Measurements from ENCODE around the gene CDT1. TPM values are rescaled to one million over a fixed set of nuclear protein-coding genes. Genes with fewer than 3 reads are reported as not detected.

CDT1 gene
- total RNA-seq, 1 donor from 2014 or later, result 16.2 TPM

DNA sequence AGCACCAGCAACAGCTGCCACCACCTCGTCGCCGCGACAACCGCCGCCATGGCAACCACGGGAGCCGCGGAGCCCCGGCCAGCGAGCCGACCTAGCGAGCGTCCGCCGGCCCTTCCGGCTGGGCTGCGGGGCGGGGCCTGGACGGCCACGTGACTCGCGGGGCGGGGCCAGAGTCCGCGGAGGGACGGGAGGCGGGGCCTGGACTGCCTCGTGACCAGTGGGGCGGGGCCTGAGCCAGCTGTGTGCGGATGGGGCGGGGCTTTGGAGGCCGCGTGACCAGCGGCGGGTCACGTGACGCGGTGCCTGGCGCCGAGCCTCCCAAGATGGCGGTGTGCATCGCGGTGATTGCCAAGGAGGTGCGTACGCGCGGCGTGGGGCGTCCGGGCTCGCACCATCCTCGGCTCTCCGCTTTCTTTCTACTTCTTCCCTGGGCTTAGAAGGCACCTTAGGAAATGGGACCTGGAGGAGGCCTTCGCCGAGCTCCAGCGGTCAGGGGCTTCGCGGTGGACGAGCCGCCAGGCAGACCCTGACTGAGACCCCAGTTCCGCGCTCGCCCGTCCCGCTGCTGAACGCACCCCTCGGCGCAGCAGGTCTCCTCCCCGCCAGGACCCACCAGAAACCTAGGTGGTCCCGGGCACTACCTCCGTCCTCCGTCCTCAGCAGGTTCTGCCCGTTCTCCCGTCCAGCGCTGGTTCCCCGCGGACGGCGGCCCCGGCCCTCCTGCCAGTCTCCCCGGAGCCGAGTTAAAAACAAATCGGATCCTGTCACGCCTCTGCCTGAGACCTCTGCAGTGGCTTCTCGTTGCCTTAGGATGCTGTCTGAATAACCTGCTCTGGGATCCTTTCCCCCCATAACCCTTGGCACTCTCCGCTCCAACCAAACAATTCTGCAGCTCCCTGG lies 53.5 kb downstream of the CDT1 start, which contains the start of the genes GALNS and TRAPPC2L:
TSS of gene GALNS (minus strand) at position 120 of the 900 bp plus-strand sequence. CDS start at position 50, 70 bp downstream.
TSS of gene TRAPPC2L (plus strand) at position 300 of the 900 bp plus-strand sequence. CDS start at position 324, 24 bp downstream.
- H3K36me3 Mint-ChIP-seq (ENCODE audit: low read depth, unreplicated experiment), result peaks cover 11% of the 10 kb centered on the region
- DNase-seq (ENCODE audit: low spot score), result peak; percentile 100
- TF ChIP-seq, protein P1, sequence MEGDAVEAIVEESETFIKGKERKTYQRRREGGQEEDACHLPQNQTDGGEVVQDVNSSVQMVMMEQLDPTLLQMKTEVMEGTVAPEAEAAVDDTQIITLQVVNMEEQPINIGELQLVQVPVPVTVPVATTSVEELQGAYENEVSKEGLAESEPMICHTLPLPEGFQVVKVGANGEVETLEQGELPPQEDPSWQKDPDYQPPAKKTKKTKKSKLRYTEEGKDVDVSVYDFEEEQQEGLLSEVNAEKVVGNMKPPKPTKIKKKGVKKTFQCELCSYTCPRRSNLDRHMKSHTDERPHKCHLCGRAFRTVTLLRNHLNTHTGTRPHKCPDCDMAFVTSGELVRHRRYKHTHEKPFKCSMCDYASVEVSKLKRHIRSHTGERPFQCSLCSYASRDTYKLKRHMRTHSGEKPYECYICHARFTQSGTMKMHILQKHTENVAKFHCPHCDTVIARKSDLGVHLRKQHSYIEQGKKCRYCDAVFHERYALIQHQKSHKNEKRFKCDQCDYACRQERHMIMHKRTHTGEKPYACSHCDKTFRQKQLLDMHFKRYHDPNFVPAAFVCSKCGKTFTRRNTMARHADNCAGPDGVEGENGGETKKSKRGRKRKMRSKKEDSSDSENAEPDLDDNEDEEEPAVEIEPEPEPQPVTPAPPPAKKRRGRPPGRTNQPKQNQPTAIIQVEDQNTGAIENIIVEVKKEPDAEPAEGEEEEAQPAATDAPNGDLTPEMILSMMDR (IDR thresholded peaks at IDR 0.05; ENCODE audit: unreplicated experiment), result peak; percentile 22
- H3K4me1 Mint-ChIP-seq (ENCODE audit: unreplicated experiment), result peaks cover 9% of the 10 kb centered on the region
- H3K4me3 Mint-ChIP-seq (ENCODE audit: unreplicated experiment), result peak within 1 kb of the TSS; percentile 100
- peak within 1 kb of the TSS; percentile 90 for H3K27ac Mint-ChIP-seq (ENCODE audit: unreplicated experiment)
- peaks cover 10% of the 10 kb centered on the region for H3K27me3 Mint-ChIP-seq (ENCODE audit: unreplicated experiment)
- H3K9me3 Mint-ChIP-seq (ENCODE audit: unreplicated experiment), result no peaks in the 10 kb centered on the region

DNA sequence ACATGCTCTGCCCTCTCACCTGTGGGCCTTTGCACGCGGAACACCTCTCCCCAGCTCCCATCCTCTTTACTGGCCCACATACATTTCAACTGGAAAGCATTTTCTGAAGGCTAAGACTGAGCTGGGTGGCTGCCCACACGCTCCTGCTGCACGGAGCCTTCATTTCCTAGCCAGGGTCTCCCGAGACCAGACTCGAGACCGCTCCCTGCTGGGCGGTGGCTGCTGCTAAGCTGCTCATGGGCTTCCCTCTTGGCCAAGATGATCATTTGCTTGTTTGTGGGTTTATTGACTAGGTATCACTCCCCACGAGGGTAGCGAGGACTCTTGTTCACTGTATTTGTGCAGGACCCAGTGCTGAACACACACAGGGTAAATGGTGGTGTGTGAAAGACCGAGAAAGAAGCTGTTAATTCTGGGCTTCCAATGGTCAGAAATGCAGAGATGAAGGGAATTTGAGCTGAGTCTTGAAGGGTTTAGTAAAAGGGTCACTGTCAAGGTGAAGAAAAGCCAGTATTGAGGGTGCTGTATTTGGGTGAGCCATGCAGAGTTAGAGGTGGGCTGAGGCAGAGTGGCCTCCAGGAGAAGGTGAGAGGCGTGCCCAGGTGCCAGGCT lies 54.2 kb downstream of the CDT1 start:
- H3K4me3 Mint-ChIP-seq (ENCODE audit: unreplicated experiment), result peak overlapping the region; percentile 100
- peaks cover 5% of the 10 kb centered on the region for H3K36me3 Mint-ChIP-seq (ENCODE audit: low read depth, unreplicated experiment)
- TF ChIP-seq, protein P1 (IDR thresholded peaks at IDR 0.05; ENCODE audit: unreplicated experiment), result peak; percentile 19
- H3K27me3 Mint-ChIP-seq (ENCODE audit: unreplicated experiment), result peaks cover 12% of the 10 kb centered on the region
- DNase-seq (ENCODE audit: low spot score), result peak; percentile 82
- H3K9me3 Mint-ChIP-seq (ENCODE audit: unreplicated experiment), result no peaks in the 10 kb centered on the region
- H3K27ac Mint-ChIP-seq (ENCODE audit: unreplicated experiment), result peak overlapping the region; percentile 90
- H3K4me1 Mint-ChIP-seq (ENCODE audit: unreplicated experiment), result peaks cover 9% of the 10 kb centered on the region

Other genes starting within 250 kb of the CDT1 start
- 49.3 TPM for gene ZC3H18, start 233.4 kb upstream of the CDT1 start, total RNA-seq (ENCODE audit: unreplicated experiment)
- 0.26 TPM for gene IL17C, start 165.2 kb upstream of the CDT1 start, total RNA-seq (ENCODE audit: unreplicated experiment)
- gene CYBA, start 152.7 kb upstream of the CDT1 start, total RNA-seq (ENCODE audit: unreplicated experiment), result 140 TPM
- 123 TPM for gene MVD, start 140.7 kb upstream of the CDT1 start, total RNA-seq (ENCODE audit: unreplicated experiment)
- gene SNAI3, start 117.3 kb upstream of the CDT1 start, total RNA-seq (ENCODE audit: unreplicated experiment), result 2.6 TPM
- 74.2 TPM for gene RNF166, start 97.4 kb upstream of the CDT1 start, total RNA-seq (ENCODE audit: unreplicated experiment)
- 20.8 TPM for gene CTU2, start 97.3 kb upstream of the CDT1 start, total RNA-seq (ENCODE audit: unreplicated experiment)
- 428 TPM for gene PIEZO1, start 18.6 kb upstream of the CDT1 start, total RNA-seq (ENCODE audit: unreplicated experiment)
- 80.7 TPM for gene APRT, start 8.1 kb downstream of the CDT1 start, total RNA-seq (ENCODE audit: unreplicated experiment)
- gene GALNS, start 53.2 kb downstream of the CDT1 start, total RNA-seq (ENCODE audit: unreplicated experiment), result 24.7 TPM
- 65.3 TPM for gene TRAPPC2L, start 53.3 kb downstream of the CDT1 start, total RNA-seq (ENCODE audit: unreplicated experiment)
- gene PABPN1L, start 62.9 kb downstream of the CDT1 start, total RNA-seq (ENCODE audit: unreplicated experiment), result not detected
- 1.6 TPM for gene CBFA2T3, start 173.4 kb downstream of the CDT1 start, total RNA-seq (ENCODE audit: unreplicated experiment)

Data from endothelial cell (in vitro differentiated cells).